Activated T-helper 2 cell treated with anti-CD3 and anti-CD28 coated beads, Interferon-gamma antibody, Interleukin-2, Interleukin-4, amounts not matched to agents 10 μg/mL and 5 μg/mL and 100 μg/mL, durations not matched to agents 14 hours and 24 hours and 36 hours (primary cell): ENCODE measurements around the gene SCAMP2. TPM values are rescaled to one million over a fixed set of nuclear protein-coding genes. Genes with fewer than 3 reads are reported as not detected.

Experiments used
- DNase-seq: peaks from one replicate; pipeline ENCODE4 v3.0.0; 2021; ENCODE audit warnings: low spot score
- H3K27ac Mint-ChIP-seq: one replicate; pipeline ENCODE4 v1.8.0; 2021; ENCODE audit warnings: mixed read lengths
- H3K27me3 Mint-ChIP-seq: one replicate; pipeline ENCODE4 v1.8.0; 2021; ENCODE audit warnings: low read depth, mixed read lengths
- H3K36me3 Mint-ChIP-seq: one replicate; pipeline ENCODE4 v1.8.0; 2021; ENCODE audit warnings: low read depth, mixed read lengths
- H3K4me1 Mint-ChIP-seq: one replicate; pipeline ENCODE4 v1.8.0; 2021; ENCODE audit warnings: low read depth, mixed read lengths
- H3K4me3 Mint-ChIP-seq: one replicate; pipeline ENCODE4 v1.8.0; 2021; ENCODE audit warnings: low read depth, mild to moderate bottlenecking, moderate library complexity, mixed read lengths
- H3K9me3 Mint-ChIP-seq: one replicate; pipeline ENCODE4 v1.8.0; 2021; ENCODE audit warnings: mixed read lengths
- intact Hi-C: fragments of 100-400 bp; cut with micrococcal nuclease; formaldehyde crosslinking; loops from one replicate; pipeline ENCODE4 v1.15.1; 2023
- total RNA-seq: library from RNA; stranded (reverse); gene quantifications from 2 replicates; pipeline ENCODE4 v1.2.3, GENCODE V29; 2022

Gene SCAMP2
- total RNA-seq, 1 donor from 2014 or later: 85.0 TPM

DNA sequence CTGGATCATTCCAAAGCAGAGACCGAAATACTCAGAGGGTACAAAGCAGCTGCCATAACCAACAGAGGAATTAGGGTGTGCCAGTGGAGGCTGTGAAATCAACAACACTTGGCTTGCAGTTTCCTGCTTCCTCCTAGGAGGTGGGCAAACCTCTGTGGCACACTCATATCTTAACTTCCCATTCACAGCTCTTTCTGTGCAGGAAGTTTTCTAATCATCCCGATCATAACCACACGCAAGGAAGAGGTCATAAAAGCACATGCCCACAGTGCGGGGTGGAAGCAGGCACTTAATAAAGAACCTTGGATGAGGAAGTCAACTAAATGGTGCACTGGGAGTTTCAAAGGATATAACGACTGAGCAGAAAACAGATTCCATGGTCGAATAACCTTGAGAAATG lies 5.1 kb downstream of the SCAMP2 start:
- Mint-ChIP-seq H3K4me3 (peak overlapping the region; percentile 26), H3K36me3 (peaks cover 60% of the 10 kb centered on the region), H3K4me1 (peaks cover 63% of the 10 kb centered on the region), H3K27me3 (no peaks in the 10 kb centered on the region), H3K9me3 (no peaks in the 10 kb centered on the region), H3K27ac (peak overlapping the region; percentile 69)
- DNase-seq: no peak
- intact Hi-C loops: no loop called here

DNA sequence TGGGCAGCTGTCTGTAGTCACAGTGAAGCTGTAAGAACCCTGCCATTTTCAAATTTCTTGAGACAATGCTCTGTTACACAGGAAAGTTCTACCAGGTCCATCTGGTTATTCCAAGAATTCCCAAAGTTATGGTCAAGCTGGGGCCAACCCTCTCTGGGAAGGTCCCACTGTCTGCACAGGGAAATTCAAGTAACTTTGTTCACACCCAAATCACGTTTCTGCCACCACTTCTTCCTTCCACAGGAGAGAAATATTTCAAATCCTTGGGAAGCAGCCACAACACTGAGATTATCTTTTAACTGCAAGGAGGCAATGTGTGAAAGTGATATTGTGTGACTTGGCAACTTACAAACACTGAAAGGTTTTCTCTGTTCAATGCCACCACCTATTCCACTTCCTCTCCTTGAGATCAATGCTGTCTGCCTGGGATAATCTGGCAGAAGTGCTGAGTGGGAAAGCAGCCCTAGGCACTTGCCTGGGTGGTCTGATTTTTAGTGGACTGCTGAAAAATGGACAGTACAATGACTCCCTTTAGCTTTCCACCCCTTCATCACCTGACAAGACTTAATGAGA lies 5.6 kb downstream of the SCAMP2 start:
- intact Hi-C loops: no loop called here
- peak overlapping the region; percentile 26 for H3K4me3 Mint-ChIP-seq

DNA sequence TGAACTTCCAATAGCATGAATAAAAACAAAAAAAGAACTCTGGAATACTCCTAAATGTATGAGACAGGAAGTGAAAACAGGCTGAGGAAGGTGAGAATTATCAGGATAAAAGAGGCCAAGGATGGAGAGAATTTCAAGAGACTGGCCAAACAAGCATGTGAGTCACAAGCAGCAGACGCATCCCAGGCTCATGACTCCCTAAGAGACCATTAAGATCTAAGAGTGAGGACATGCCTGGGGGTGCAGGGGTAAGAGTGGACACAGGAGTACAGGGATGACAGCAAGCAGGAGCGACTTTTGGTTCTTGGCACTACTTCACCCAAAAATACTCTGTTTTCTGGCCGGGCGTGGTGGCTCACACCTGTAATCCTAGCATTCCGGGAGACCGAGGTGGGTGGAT lies 7.1 kb downstream of the SCAMP2 start:
- intact Hi-C loops: no loop called here
- DNase-seq: no peak
- Mint-ChIP-seq H3K27me3 (no peaks in the 10 kb centered on the region), H3K4me3 (no peak overlapping the region), H3K27ac (peak overlapping the region; percentile 29), H3K4me1 (peaks cover 56% of the 10 kb centered on the region), H3K36me3 (peaks cover 52% of the 10 kb centered on the region), H3K9me3 (no peaks in the 10 kb centered on the region)

More for the DNA sequence above, 5.6 kb downstream of the SCAMP2 start:
- no peak for DNase-seq
- H3K9me3 Mint-ChIP-seq: no peaks in the 10 kb centered on the region
- peaks cover 55% of the 10 kb centered on the region for H3K36me3 Mint-ChIP-seq
- H3K27me3 Mint-ChIP-seq: no peaks in the 10 kb centered on the region
- peaks cover 59% of the 10 kb centered on the region for H3K4me1 Mint-ChIP-seq
- peak overlapping the region; percentile 69 for H3K27ac Mint-ChIP-seq

DNA sequence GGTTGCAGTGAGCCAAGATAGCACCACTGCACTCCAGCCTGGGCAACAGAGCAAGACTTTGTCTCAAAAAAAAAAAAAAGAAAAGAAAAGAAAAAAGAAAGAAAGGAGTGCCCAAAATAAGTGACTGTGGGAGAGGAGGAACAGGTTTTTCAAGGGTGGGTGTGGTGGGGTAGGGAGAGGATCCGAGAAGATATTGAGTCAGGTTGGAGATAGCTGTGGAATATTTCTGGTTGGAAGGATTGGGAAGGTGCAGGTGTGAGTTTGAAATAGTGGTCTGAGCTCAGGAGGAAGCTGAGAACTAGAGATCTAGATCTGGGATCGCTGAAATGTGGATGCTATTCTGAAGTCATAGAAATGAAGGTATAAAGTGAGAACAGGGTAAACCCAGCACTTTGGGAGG lies 7.8 kb downstream of the SCAMP2 start:
- intact Hi-C loops: no loop called here
- peak overlapping the region; percentile 19 for H3K27ac Mint-ChIP-seq
- no peak for DNase-seq
- no peak overlapping the region for H3K4me3 Mint-ChIP-seq
- no peaks in the 10 kb centered on the region for H3K27me3 Mint-ChIP-seq
- no peaks in the 10 kb centered on the region for H3K9me3 Mint-ChIP-seq
- peaks cover 48% of the 10 kb centered on the region for H3K36me3 Mint-ChIP-seq
- peaks cover 49% of the 10 kb centered on the region for H3K4me1 Mint-ChIP-seq

DNA sequence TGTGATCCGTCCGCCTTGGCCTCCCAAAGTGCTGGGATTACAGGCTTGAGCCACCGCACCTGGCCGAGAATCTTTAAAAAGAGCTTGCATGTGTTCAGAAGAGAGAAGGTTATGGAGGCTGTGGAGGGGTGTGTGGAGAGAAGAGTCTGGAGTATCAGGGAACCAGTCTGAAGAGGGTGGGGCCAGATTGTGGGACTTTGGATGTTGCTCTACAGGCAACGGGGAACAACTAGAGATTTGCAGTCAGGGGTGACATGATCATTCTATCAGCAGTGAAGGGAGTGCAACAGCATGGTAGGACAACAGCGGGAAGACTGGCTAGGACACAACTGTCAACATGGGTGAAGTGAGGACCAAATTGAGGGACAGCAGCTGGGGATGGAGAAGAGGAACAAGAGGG lies 8.9 kb downstream of the SCAMP2 start:
- intact Hi-C loops: no loop called here
- Mint-ChIP-seq H3K27ac (peak overlapping the region; percentile 51), H3K36me3 (peaks cover 38% of the 10 kb centered on the region), H3K4me3 (no peak overlapping the region), H3K4me1 (peaks cover 41% of the 10 kb centered on the region), H3K9me3 (no peaks in the 10 kb centered on the region), H3K27me3 (no peaks in the 10 kb centered on the region)
- no peak for DNase-seq

DNA sequence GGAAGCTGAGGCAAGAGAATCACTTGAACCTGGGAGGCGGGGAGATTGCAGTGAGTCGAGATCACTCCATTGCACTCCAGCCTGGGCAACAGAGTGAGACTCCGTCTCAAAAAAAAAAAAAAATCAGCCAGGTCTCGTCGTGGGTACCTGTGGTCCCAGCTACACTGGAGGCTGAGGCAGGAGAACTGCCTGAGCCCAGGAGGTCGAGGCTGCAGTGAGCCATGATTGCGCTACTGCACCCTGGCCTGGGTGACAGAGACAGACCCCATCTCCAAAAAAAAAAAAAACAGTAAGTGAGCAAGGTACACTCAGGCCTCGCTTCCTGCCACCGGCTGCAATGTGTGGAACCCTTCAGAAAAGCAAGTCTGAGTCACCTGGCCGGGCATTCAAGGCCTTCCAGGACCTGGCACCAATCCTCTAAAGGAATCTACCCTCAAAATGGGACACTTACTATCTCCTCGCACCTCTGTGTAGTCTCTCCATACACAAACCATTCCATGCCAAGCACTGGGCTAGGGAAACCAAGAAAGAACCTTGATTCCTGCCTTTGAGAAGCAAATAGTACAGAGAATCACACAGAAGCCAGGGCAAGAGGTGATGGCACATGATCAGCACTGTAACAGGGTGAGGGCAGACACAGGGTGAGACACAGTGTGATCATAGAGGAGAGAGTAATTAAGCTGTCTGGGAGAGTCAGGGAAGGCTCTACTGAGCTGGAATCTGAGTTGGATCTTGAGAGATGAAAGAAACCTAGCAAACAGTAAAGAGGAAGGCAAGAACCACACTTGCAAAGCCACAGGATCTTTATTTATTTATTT lies 9.7 kb downstream of the SCAMP2 start:
- intact Hi-C loops: no loop called here
- peaks cover 38% of the 10 kb centered on the region for H3K36me3 Mint-ChIP-seq
- peaks cover 44% of the 10 kb centered on the region for H3K4me1 Mint-ChIP-seq
- no peak for DNase-seq
- H3K27ac Mint-ChIP-seq: peak overlapping the region; percentile 48
- H3K27me3 Mint-ChIP-seq: no peaks in the 10 kb centered on the region
- no peak overlapping the region for H3K4me3 Mint-ChIP-seq
- H3K9me3 Mint-ChIP-seq: no peaks in the 10 kb centered on the region

DNA sequence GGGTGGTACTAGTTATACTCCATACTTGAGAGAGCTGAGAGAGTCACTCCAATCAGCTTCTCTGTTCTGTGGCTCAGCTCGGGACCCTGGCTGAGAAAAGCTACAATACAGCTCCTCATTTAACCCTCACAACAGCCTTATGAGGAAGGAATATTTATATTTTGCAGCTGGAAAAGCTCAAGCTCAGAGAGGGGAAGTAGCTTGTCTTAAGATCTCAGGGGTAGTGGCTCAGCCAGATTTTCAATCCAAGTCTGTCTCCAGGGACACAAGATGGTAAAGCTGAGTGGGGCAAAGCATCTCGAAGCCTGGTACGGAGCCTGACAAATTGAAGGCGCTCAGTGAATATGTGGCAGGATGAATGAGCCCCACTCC lies 14.8 kb downstream of the SCAMP2 start:
- Mint-ChIP-seq H3K4me1 (peaks cover 27% of the 10 kb centered on the region), H3K27me3 (no peaks in the 10 kb centered on the region), H3K27ac (peak overlapping the region; percentile 67), H3K36me3 (peaks cover 7% of the 10 kb centered on the region), H3K4me3 (no peak overlapping the region), H3K9me3 (no peaks in the 10 kb centered on the region)
- intact Hi-C loops: loop anchor here (5.0 kb wide), 1 partner anchor 44 kb away; no protein-coding TSS in a partner anchor
- no peak for DNase-seq

DNA sequence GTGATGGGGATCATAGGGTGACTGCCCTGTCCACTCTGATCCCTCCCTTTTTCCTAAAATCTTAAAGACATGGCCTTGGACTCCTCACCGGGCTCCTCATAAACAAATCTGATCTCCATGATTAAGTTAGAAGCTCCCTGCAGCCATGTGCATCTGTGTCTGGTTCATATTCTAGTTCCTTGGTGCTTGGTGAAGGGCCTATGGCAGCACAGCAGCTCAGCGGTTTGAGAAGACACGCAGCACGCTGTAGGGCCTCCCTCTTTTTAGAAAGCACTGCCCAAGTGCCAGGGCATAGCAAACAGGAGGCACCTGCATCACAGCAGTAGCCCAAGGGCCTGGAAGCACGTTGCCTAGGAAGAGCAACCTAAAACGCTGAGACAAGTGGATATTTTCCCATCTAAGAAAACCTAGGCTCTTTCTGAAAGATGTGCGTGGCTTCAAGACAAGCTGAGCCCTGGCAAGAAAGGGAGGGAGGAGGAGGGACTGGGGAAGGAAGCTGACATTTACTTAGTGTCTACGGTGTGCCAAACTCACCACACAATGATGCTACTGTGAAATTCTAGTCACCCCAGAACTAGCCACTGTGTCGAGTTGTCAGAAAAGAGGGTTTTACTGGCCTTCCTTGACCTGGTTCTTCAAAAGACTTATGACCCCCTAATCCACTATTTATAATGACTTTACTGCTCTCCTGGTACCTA lies 15.3 kb downstream of the SCAMP2 start:
- Mint-ChIP-seq H3K4me3 (no peak overlapping the region), H3K36me3 (peaks cover 13% of the 10 kb centered on the region), H3K27me3 (no peaks in the 10 kb centered on the region), H3K9me3 (no peaks in the 10 kb centered on the region), H3K4me1 (peaks cover 28% of the 10 kb centered on the region), H3K27ac (peak overlapping the region; percentile 67)
- intact Hi-C loops: loop anchor here (5.0 kb wide), 1 partner anchor 44 kb away; no protein-coding TSS in a partner anchor
- DNase-seq: no peak

DNA sequence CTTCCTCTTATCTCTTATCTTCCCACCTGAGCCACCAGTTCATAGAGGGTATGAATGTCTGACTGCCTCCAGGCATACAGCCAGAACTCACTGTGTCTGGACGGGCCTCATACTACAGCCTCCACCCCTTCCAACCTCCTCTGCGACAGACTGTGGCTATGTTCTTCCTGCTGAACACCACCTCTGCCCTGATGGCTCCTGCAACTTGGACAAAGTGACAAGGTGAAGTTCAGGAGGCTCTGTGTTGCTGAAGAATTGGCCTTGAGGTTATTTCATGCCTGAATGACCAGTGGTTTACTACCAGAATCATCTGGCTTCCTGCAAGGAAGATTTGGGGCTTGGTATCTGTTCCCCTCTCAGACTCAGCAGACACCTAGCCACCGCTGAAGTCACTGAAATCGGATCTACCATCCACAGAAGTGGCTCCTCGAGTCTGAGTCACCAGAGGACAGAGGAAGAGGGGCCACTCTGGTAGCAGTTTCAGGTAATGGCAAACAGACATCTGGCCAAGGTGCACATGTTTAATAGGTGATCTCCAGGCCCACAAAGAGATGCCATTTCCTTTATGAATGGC lies 16.0 kb downstream of the SCAMP2 start:
- no peak for DNase-seq
- Mint-ChIP-seq H3K4me1 (peaks cover 28% of the 10 kb centered on the region), H3K9me3 (no peaks in the 10 kb centered on the region), H3K36me3 (peaks cover 18% of the 10 kb centered on the region), H3K27me3 (no peaks in the 10 kb centered on the region), H3K27ac (peak overlapping the region; percentile 36), H3K4me3 (no peak overlapping the region)
- intact Hi-C loops: loop anchor here (5.0 kb wide), 1 partner anchor 45 kb away; no protein-coding TSS in a partner anchor

DNA sequence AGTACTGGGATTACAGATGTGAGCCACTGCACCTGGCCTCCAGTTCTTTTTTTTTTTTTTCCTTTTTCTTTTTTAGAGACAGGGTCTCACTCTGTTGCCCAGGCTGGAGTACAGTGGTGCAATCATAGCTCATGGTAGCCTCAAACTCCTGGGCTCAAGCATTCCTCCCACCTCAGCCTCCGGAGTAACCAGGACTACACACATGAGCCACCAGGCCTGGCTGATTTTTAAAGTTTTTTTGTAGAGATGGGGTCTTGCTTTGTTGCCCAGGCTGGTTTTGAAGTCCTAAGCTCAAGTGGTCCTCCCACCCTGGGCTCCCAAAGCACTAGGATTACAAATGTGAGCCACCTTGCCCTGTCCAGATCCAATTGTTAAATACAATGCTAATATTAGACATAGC lies 16.6 kb downstream of the SCAMP2 start:
- no peak overlapping the region for H3K4me3 Mint-ChIP-seq
- intact Hi-C loops: loop anchor here (5.0 kb wide), 1 partner anchor 46 kb away; no protein-coding TSS in a partner anchor
- H3K9me3 Mint-ChIP-seq: no peaks in the 10 kb centered on the region
- peaks cover 22% of the 10 kb centered on the region for H3K36me3 Mint-ChIP-seq
- no peak overlapping the region for H3K27ac Mint-ChIP-seq
- no peaks in the 10 kb centered on the region for H3K27me3 Mint-ChIP-seq
- DNase-seq: no peak
- H3K4me1 Mint-ChIP-seq: peaks cover 28% of the 10 kb centered on the region

DNA sequence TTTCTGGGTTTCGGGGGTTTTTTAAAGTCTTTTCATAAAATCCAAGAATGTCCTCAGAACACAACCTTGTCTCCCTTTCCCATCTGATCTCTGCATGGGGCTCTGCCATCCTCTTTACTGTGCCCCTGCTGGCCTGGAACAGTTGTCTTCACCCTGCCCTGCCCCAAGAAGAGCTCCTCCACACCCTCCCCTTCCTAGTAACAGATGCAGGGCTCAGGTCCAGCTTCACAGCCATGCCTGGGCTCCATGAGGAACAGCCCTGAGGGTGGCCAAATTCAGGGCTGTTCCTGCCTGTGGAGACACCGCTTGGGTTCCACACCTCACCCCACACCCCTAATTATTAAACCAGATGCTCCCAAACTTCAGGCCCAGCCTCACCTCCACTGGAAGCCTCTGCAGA lies 17.3 kb downstream of the SCAMP2 start:
- Mint-ChIP-seq H3K9me3 (no peaks in the 10 kb centered on the region), H3K4me3 (no peak overlapping the region), H3K27me3 (no peaks in the 10 kb centered on the region), H3K27ac (peak overlapping the region; percentile 11), H3K36me3 (peaks cover 27% of the 10 kb centered on the region), H3K4me1 (peaks cover 26% of the 10 kb centered on the region)
- intact Hi-C loops: loop anchor here (5.0 kb wide), 1 partner anchor 46 kb away; no protein-coding TSS in a partner anchor
- DNase-seq: no peak

DNA sequence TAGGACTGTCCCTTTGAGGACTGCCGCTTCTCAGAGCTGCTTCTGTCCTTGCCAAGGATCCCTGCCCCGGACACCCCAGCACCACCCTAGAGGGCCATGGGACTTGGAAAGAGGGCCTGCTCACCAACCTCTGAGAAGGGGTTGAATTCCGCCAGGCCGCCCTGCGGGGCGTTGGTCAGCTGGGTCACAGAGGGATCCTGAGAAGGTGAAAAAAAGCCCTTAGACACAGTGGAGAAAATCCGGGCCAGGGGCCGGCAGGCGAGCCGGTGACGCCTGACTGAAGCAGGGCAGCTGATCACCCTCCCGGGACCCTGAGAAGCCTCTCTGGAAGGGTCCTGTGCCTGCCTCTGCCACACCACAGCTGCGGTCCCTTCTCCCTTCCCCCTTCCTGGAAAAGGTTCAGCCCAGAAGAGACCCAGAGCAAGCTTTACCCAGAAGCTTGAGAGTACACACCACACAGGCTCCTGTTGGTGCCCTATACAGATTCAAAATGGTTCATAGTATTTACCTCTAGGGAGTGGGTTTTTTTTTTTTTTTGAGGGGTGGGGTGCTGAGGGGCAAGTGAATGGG lies 18.6 kb downstream of the SCAMP2 start:
- intact Hi-C loops: loop anchor here (5.0 kb wide), 1 partner anchor 48 kb away; no protein-coding TSS in a partner anchor
- Mint-ChIP-seq H3K4me1 (peaks cover 24% of the 10 kb centered on the region), H3K27ac (no peak overlapping the region), H3K36me3 (peaks cover 31% of the 10 kb centered on the region), H3K27me3 (no peaks in the 10 kb centered on the region), H3K4me3 (no peak overlapping the region), H3K9me3 (no peaks in the 10 kb centered on the region)
- no peak for DNase-seq
